Neural cell (in vitro differentiated cells): ENCODE results near the gene ARPC1B. TPM values are rescaled to one million over a fixed set of nuclear protein-coding genes. Genes with fewer than 3 reads are reported as not detected.
"Not testable (repeated sequence)": the region's sequence is repeated elsewhere in the genome, so short reads cannot be mapped to it uniquely, and the experiment has no call there.

Source experiments
- H2AFZ ChIP-seq: fragments of 200-600, 300-800 bp; sonication (generic), shearing (Covaris generic); 2 replicates; pipeline ENCODE4 v1.6.0; 2014; ENCODE audit warnings: low read depth, mild to moderate bottlenecking, antibody characterized with exemption, low read length, moderate library complexity
- H3F3A ChIP-seq: fragments of 200-600 bp; shearing (Covaris generic); 2 replicates; pipeline ENCODE4 v1.6.1; 2016; ENCODE audit warnings: mild to moderate bottlenecking, moderate library complexity, mixed read lengths, antibody characterized with exemption, low read length; ENCODE audit not compliant: insufficient read depth, poor library complexity, severe bottlenecking
- H3K27ac ChIP-seq: fragments of 200-600, 300-800 bp; sonication (generic), shearing (Covaris generic); 2 replicates; pipeline ENCODE4 v1.5.1; 2014; ENCODE audit warnings: mild to moderate bottlenecking, low read length, moderate library complexity
- H3K27me3 ChIP-seq: fragments of 300-800, 200-600 bp; sonication (generic), shearing (Covaris generic); 2 replicates; pipeline ENCODE4 v1.6.0; 2014; ENCODE audit warnings: mild to moderate bottlenecking, low read depth, low read length, moderate library complexity; ENCODE audit not compliant: insufficient read depth
- H3K36me3 ChIP-seq: fragments of 300-800, 200-600 bp; sonication (generic), shearing (Covaris generic); 2 replicates; pipeline ENCODE4 v1.5.1; 2014; ENCODE audit warnings: mild to moderate bottlenecking, antibody characterized with exemption, low read length, moderate library complexity; ENCODE audit not compliant: insufficient read depth
- H3K4me2 ChIP-seq: fragments of 300-800, 200-600 bp; sonication (generic), shearing (Covaris generic); 2 replicates; pipeline ENCODE4 v1.6.0; 2014; ENCODE audit warnings: mild to moderate bottlenecking, low read length
- H3K4me3 ChIP-seq: fragments of 300-800, 200-600 bp; sonication (generic), shearing (Covaris generic); 2 replicates; pipeline ENCODE4 v1.5.1; 2014; ENCODE audit warnings: mild to moderate bottlenecking, low read length, moderate library complexity
- H3K79me2 ChIP-seq: fragments of 200-600 bp; shearing (Covaris generic); replicated peaks from 2 replicates; pipeline ENCODE4 v1.6.0; 2014; ENCODE audit warnings: mild to moderate bottlenecking, low read length, moderate library complexity; ENCODE audit not compliant: insufficient read depth
- H3K9ac ChIP-seq: fragments of 300-800, 200-600 bp; sonication (generic), shearing (Covaris generic); 2 replicates; pipeline ENCODE4 v1.6.1; 2016; ENCODE audit warnings: mild to moderate bottlenecking, low read length, mixed read lengths
- H3K9me2 ChIP-seq: fragments of 200-600 bp; shearing (Covaris generic); 2 replicates; pipeline ENCODE4 v1.6.1; 2016; ENCODE audit warnings: mild to moderate bottlenecking, low read length, mixed read lengths; ENCODE audit not compliant: insufficient read depth
- H3K9me3 ChIP-seq: fragments of 200-600, 300-800 bp; sonication (generic), shearing (Covaris generic); 2 replicates; pipeline ENCODE4 v1.6.1; 2016; ENCODE audit warnings: mild to moderate bottlenecking, mixed run types, low read length, moderate library complexity, mixed read lengths
- H4K20me1 ChIP-seq: fragments of 200-600 bp; shearing (Covaris generic); 2 replicates; pipeline ENCODE4 v1.6.1; 2016; ENCODE audit warnings: mild to moderate bottlenecking, mixed run types; ENCODE audit not compliant: insufficient read depth
- EP300 ChIP-seq: fragments of 450-650 bp; conservative IDR thresholded peaks from 2 replicates; pipeline ENCODE4 v1.6.1; 2014; ENCODE audit warnings: antibody characterized with exemption, mild to moderate bottlenecking, moderate library complexity; ENCODE audit not compliant: poor library complexity, severe bottlenecking
- EZH2 ChIP-seq: fragments of 200-600, 300-800 bp; shearing (Covaris generic), sonication (generic); IDR thresholded peaks from 2 replicates; pipeline ENCODE4 v1.6.1; 2014; ENCODE audit warnings: antibody characterized with exemption, low read length, borderline replicate concordance, mild to moderate bottlenecking; ENCODE audit not compliant: insufficient read depth, poor library complexity, severe bottlenecking
- MXI1 ChIP-seq: fragments of 450-650 bp; conservative IDR thresholded peaks from 2 replicates; pipeline ENCODE4 v1.6.1; 2014; ENCODE audit warnings: antibody characterized with exemption, mild to moderate bottlenecking; ENCODE audit not compliant: poor library complexity, severe bottlenecking
- POLR2AphosphoS5 ChIP-seq: IDR thresholded peaks from 2 replicates; pipeline ENCODE4 v1.6.1; 2012
- RAD21 ChIP-seq: fragments of 450-650 bp; conservative IDR thresholded peaks from 2 replicates; pipeline ENCODE4 v1.6.1; 2014; ENCODE audit warnings: antibody characterized with exemption, mild to moderate bottlenecking, moderate library complexity
- SMC3 ChIP-seq: fragments of 450-650 bp; conservative IDR thresholded peaks from 2 replicates; pipeline ENCODE4 v1.6.1; 2014; ENCODE audit warnings: antibody characterized with exemption, mild to moderate bottlenecking, moderate library complexity; ENCODE audit not compliant: poor library complexity
- TAF1 ChIP-seq: IDR thresholded peaks from 2 replicates; pipeline ENCODE4 v1.6.1; 2012; ENCODE audit warnings: low read depth
- polyA plus RNA-seq: library from polyadenylated mRNA; depleted of rRNA; stranded (reverse); fragments of >200 nt; gene quantifications from 2 replicates; pipeline ENCODE4 v1.2.3, GENCODE V29; 2014
- TF ChIP-seq, protein P1 (sequence below): fragments of 450-650 bp; IDR thresholded peaks from 2 replicates; pipeline ENCODE4 v1.5.1; 2014; ENCODE audit warnings: antibody characterized with exemption, mild to moderate bottlenecking, moderate library complexity; ENCODE audit not compliant: poor library complexity, severe bottlenecking
- TF ChIP-seq, protein P2 (sequence below): IDR thresholded peaks from 2 replicates; pipeline ENCODE4 v1.6.1; 2012; ENCODE audit warnings: borderline replicate concordance

The ARPC1B gene
- polyA plus RNA-seq, 1 donor from 2014 or later = 1.7 TPM

DNA sequence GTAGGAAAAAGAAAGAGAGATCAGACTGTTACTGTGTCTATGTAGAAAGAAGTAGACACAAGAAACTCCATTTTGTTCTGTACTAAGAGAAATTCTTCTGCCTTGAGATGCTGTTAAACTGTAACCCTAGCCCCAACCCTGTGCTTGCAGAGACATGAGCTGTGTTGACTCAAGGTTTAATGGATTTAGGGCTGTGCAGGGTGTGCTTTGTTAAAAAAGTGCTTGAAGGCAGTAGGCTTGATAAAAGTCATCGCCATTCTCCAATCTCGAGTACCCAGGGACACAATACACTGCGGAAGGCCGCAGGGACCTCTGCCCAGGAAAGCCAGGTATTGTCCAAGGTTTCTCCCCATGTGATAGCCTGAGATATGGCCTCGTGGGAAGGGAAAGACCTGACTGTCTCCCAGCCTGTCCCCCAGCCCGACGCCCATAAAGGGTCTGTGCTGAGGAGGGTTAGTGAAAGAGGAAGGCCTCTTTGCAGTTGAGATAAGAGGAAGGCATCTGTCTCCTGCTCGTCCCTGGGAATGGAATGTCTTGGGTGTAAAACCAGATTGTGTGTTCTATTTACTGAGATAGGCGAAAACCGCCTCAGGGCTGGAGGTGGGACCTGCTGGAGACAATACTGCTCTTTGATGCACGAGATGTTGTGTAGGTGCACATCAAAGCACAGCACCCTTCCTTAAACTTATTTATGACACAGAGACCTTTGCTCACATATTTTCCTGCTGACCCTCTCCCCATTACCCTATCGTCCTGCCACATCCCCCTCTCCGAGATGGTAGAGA is 57.4 kb downstream of the ARPC1B start:
- H2AFZ ChIP-seq, H3K4me2 ChIP-seq, H3K4me3 ChIP-seq, H3K27ac ChIP-seq, H4K20me1 ChIP-seq, H3K9me3 ChIP-seq, H3K27me3 ChIP-seq, H3K9ac ChIP-seq, H3F3A ChIP-seq, H3K79me2 ChIP-seq, H3K36me3 ChIP-seq, H3K9me2 ChIP-seq: not testable (repeated sequence)

GRCh38 chr7:99433158-99433557 is 58.6 kb downstream of the ARPC1B start:
- Histone ChIP-seq H3K4me3 (no peak overlapping the region), H3K9me3 (no peaks in the 10 kb centered on the region), H3K27me3 (no peaks in the 10 kb centered on the region), H3K79me2 (peaks cover 10% of the 10 kb centered on the region), H3F3A (no peaks in the 10 kb centered on the region), H3K27ac (no peak overlapping the region), H3K4me2 (no peak overlapping the region), H3K36me3 (no peaks in the 10 kb centered on the region), H4K20me1 (no peaks in the 10 kb centered on the region), H3K9ac (no peak overlapping the region), H3K9me2 (no peaks in the 10 kb centered on the region), H2AFZ (no peak overlapping the region)
- no peak for TF ChIP-seq EZH2
- no peak for TF ChIP-seq EP300
- TF ChIP-seq POLR2AphosphoS5 = no peak
- no peak for TF ChIP-seq RAD21
- TF ChIP-seq, protein P1, sequence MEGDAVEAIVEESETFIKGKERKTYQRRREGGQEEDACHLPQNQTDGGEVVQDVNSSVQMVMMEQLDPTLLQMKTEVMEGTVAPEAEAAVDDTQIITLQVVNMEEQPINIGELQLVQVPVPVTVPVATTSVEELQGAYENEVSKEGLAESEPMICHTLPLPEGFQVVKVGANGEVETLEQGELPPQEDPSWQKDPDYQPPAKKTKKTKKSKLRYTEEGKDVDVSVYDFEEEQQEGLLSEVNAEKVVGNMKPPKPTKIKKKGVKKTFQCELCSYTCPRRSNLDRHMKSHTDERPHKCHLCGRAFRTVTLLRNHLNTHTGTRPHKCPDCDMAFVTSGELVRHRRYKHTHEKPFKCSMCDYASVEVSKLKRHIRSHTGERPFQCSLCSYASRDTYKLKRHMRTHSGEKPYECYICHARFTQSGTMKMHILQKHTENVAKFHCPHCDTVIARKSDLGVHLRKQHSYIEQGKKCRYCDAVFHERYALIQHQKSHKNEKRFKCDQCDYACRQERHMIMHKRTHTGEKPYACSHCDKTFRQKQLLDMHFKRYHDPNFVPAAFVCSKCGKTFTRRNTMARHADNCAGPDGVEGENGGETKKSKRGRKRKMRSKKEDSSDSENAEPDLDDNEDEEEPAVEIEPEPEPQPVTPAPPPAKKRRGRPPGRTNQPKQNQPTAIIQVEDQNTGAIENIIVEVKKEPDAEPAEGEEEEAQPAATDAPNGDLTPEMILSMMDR = no peak
- no peak for TF ChIP-seq MXI1
- TF ChIP-seq, protein P2, sequence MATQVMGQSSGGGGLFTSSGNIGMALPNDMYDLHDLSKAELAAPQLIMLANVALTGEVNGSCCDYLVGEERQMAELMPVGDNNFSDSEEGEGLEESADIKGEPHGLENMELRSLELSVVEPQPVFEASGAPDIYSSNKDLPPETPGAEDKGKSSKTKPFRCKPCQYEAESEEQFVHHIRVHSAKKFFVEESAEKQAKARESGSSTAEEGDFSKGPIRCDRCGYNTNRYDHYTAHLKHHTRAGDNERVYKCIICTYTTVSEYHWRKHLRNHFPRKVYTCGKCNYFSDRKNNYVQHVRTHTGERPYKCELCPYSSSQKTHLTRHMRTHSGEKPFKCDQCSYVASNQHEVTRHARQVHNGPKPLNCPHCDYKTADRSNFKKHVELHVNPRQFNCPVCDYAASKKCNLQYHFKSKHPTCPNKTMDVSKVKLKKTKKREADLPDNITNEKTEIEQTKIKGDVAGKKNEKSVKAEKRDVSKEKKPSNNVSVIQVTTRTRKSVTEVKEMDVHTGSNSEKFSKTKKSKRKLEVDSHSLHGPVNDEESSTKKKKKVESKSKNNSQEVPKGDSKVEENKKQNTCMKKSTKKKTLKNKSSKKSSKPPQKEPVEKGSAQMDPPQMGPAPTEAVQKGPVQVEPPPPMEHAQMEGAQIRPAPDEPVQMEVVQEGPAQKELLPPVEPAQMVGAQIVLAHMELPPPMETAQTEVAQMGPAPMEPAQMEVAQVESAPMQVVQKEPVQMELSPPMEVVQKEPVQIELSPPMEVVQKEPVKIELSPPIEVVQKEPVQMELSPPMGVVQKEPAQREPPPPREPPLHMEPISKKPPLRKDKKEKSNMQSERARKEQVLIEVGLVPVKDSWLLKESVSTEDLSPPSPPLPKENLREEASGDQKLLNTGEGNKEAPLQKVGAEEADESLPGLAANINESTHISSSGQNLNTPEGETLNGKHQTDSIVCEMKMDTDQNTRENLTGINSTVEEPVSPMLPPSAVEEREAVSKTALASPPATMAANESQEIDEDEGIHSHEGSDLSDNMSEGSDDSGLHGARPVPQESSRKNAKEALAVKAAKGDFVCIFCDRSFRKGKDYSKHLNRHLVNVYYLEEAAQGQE = no peak
- TF ChIP-seq TAF1 = no peak
- no peak for TF ChIP-seq SMC3
